ENCODE data around the gene PTGDR. TPM values are rescaled to one million over a fixed set of nuclear protein-coding genes. Genes with fewer than 3 reads are reported as not detected.

PTGDR gene
- total RNA-seq, 3 donors from 2014 or later = 1.2 to 3.2 (median 1.3) TPM

GRCh38 chr14:52240623-52241022 is 26.9 kb upstream of the PTGDR start:
- no peak overlapping the region for H3K27ac ChIP-seq
- no peak overlapping the region for H3K4me3 ChIP-seq
- TF ChIP-seq POLR2A (IDR thresholded peaks at IDR 0.05) (no peak), POLR2AphosphoS5 (IDR thresholded peaks at IDR 0.05) (no peak)
- no peaks in the 10 kb centered on the region for H3K4me1 ChIP-seq
- no peaks in the 10 kb centered on the region for H3K36me3 ChIP-seq
- intact Hi-C loops (cut with DNase I; ENCODE audit: low total_unique reads) = no loop called here
- DNase-seq (ENCODE audit: low spot score in 2 of 2) = no peak
- no peaks in the 10 kb centered on the region for H3K9me3 ChIP-seq
- no peaks in the 10 kb centered on the region for H3K27me3 ChIP-seq

- Histone ChIP-seq H3K36me3 (no peaks in the 10 kb centered on the region), H3K27me3 (no peaks in the 10 kb centered on the region), H3K9me3 (no peaks in the 10 kb centered on the region), H3K4me1 (no peaks in the 10 kb centered on the region), H3K27ac (no peak overlapping the region), H3K4me3 (no peak overlapping the region)
- no peak for DNase-seq (ENCODE audit: low spot score in 2 of 2)
- no peak for TF ChIP-seq CTCF (IDR thresholded peaks at IDR 0.05)
- no peak for TF ChIP-seq POLR2A (IDR thresholded peaks at IDR 0.05)
- no peak for TF ChIP-seq POLR2AphosphoS5 (IDR thresholded peaks at IDR 0.05)
- intact Hi-C loops (cut with DNase I; ENCODE audit: low total_unique reads) = no loop called here
Observed at GRCh38 chr14:52241087-52241793, 26.3 kb upstream of the PTGDR start.

GRCh38 chr14:52244328-52244727 is 23.2 kb upstream of the PTGDR start:
- H3K4me3 ChIP-seq = no peak overlapping the region
- H3K27me3 ChIP-seq = no peaks in the 10 kb centered on the region
- H3K9me3 ChIP-seq = no peaks in the 10 kb centered on the region
- no peak for DNase-seq (ENCODE audit: low spot score in 2 of 2)
- H3K4me1 ChIP-seq = no peaks in the 10 kb centered on the region
- no peak overlapping the region for H3K27ac ChIP-seq
- TF ChIP-seq POLR2A (IDR thresholded peaks at IDR 0.05) (no peak), CTCF (IDR thresholded peaks at IDR 0.05) (no peak), POLR2AphosphoS5 (IDR thresholded peaks at IDR 0.05) (no peak)
- no peaks in the 10 kb centered on the region for H3K36me3 ChIP-seq
- intact Hi-C loops (cut with DNase I; ENCODE audit: low total_unique reads) = no loop called here

- Histone ChIP-seq H3K27ac (no peak overlapping the region), H3K36me3 (no peaks in the 10 kb centered on the region), H3K4me3 (no peak overlapping the region), H3K27me3 (no peaks in the 10 kb centered on the region), H3K4me1 (no peaks in the 10 kb centered on the region), H3K9me3 (no peaks in the 10 kb centered on the region)
- intact Hi-C loops (cut with DNase I; ENCODE audit: low total_unique reads) = no loop called here
- TF ChIP-seq CTCF (IDR thresholded peaks at IDR 0.05) = no peak
- no peak for TF ChIP-seq POLR2A (IDR thresholded peaks at IDR 0.05)
- no peak for TF ChIP-seq POLR2AphosphoS5 (IDR thresholded peaks at IDR 0.05)
- no peak for DNase-seq (ENCODE audit: low spot score in 2 of 2)
Observed at GRCh38 chr14:52244997-52245396, 22.5 kb upstream of the PTGDR start.

- Histone ChIP-seq H3K4me1 (no peaks in the 10 kb centered on the region), H3K27ac (no peak overlapping the region), H3K27me3 (no peaks in the 10 kb centered on the region), H3K4me3 (no peak overlapping the region), H3K9me3 (no peaks in the 10 kb centered on the region), H3K36me3 (no peaks in the 10 kb centered on the region)
- no peak for DNase-seq (ENCODE audit: low spot score in 2 of 2)
- intact Hi-C loops (cut with DNase I; ENCODE audit: low total_unique reads) = no loop called here
- no peak for TF ChIP-seq POLR2AphosphoS5 (IDR thresholded peaks at IDR 0.05)
- TF ChIP-seq POLR2A (IDR thresholded peaks at IDR 0.05) = no peak
- no peak for TF ChIP-seq CTCF (IDR thresholded peaks at IDR 0.05)
Observed at GRCh38 chr14:52248057-52248456, 19.4 kb upstream of the PTGDR start.

Data from breast epithelium (tissue), 4 donors.